SK-N-SH treated with all-trans-retinoic acid at 6 μM for 48 hours (cell line): Measurements from ENCODE around the gene ASCC1.

Experiments
- OSR1 ChIP-seq: fragments of 250-450 bp; sonication (Bioruptor Pico); IDR thresholded peaks from 2 replicates; pipeline ENCODE4 v1.8.0; 2022; ENCODE audit warnings: moderate library complexity, mild to moderate bottlenecking, inconsistent platforms
- PPARA ChIP-seq: fragments of 250-450 bp; sonication (Bioruptor Pico); IDR thresholded peaks from 2 replicates; pipeline ENCODE4 v1.5.0; 2020; ENCODE audit warnings: mild to moderate bottlenecking, borderline replicate concordance
- RARB ChIP-seq: fragments of 250-450 bp; sonication (Bioruptor Pico); IDR thresholded peaks from 2 replicates; pipeline ENCODE4 v1.8.0; 2021; ENCODE audit warnings: mild to moderate bottlenecking, moderate library complexity
- TCF4 ChIP-seq: fragments of 250-450 bp; sonication (Bioruptor Pico); IDR thresholded peaks from 2 replicates; pipeline ENCODE4 v1.8.0; 2021; ENCODE audit warnings: mild to moderate bottlenecking, moderate library complexity, borderline replicate concordance
- ZC3H10 ChIP-seq: fragments of 250-450 bp; sonication (Bioruptor Pico); IDR thresholded peaks from 2 replicates; pipeline ENCODE4 v1.5.1; 2021; ENCODE audit warnings: mild to moderate bottlenecking, moderate library complexity
- TF ChIP-seq, protein P1 (sequence below): fragments of 250-450 bp; sonication (Bioruptor Pico); IDR thresholded peaks from 2 replicates; pipeline ENCODE4 v1.5.1; 2020; ENCODE audit warnings: low read depth, mild to moderate bottlenecking, moderate library complexity

DNA sequence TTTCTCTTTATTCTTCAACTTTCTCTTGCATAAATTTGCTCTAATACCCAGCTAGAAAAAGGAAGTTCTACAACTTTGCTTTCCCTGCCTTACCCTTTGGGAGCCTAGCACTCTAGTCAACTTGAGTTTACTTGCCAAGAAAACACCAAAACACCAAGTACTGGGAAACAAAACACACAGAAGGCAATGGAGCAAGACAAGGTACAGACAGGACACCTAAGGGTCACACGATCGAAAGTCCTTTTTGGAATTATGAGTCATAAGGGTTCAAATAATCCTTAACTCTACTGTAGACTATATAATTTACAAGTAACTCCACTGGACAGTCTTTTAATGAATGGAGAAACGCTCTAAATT lies 42.8 kb downstream of the ASCC1 start:
- no peak for TF ChIP-seq ZC3H10
- TF ChIP-seq TCF4 = no peak
- no peak for TF ChIP-seq RARB (CRISPR knock-in tag)
- no peak for TF ChIP-seq PPARA (CRISPR knock-in tag)
- TF ChIP-seq, protein P1, sequence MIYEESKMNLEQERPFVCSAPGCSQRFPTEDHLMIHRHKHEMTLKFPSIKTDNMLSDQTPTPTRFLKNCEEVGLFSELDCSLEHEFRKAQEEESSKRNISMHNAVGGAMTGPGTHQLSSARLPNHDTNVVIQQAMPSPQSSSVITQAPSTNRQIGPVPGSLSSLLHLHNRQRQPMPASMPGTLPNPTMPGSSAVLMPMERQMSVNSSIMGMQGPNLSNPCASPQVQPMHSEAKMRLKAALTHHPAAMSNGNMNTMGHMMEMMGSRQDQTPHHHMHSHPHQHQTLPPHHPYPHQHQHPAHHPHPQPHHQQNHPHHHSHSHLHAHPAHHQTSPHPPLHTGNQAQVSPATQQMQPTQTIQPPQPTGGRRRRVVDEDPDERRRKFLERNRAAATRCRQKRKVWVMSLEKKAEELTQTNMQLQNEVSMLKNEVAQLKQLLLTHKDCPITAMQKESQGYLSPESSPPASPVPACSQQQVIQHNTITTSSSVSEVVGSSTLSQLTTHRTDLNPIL (CRISPR knock-in tag) = no peak
- TF ChIP-seq OSR1 = no peak
